CD1c-positive myeloid dendritic cell (primary cell): ENCODE results near the gene GBX1.

ENCODE experiments used
- DNase-seq: peaks from one replicate; pipeline ENCODE4 v3.0.0-alpha.2; 2016; ENCODE audit errors: extremely low spot score

GBX1 gene

GRCh38 chr7:151139791-151140190, 27.7 kb downstream of the GBX1 start:
- no peak for DNase-seq

GRCh38 chr7:151139071-151139790, 28.3 kb downstream of the GBX1 start:
- no peak for DNase-seq

GRCh38 chr7:151138153-151138851, 29.2 kb downstream of the GBX1 start:
- no peak for DNase-seq

GRCh38 chr7:151137791-151138152, 29.7 kb downstream of the GBX1 start:
- DNase-seq = no peak

GRCh38 chr7:151137076-151137675, 30.3 kb downstream of the GBX1 start:
- no peak for DNase-seq

- no peak for DNase-seq
Measured at GRCh38 chr7:151135866-151136843, 31.3 kb downstream of the GBX1 start.

GRCh38 chr7:151135525-151135845, 32.0 kb downstream of the GBX1 start:
- no peak for DNase-seq

- DNase-seq = no peak
Measured at GRCh38 chr7:151134743-151135524, 32.6 kb downstream of the GBX1 start.

- no peak for DNase-seq
Measured at GRCh38 chr7:151133986-151134742, 33.3 kb downstream of the GBX1 start.

GRCh38 chr7:151133266-151133985, 34.1 kb downstream of the GBX1 start:
- DNase-seq = no peak

- no peak for DNase-seq
Measured at GRCh38 chr7:151132461-151133205, 34.9 kb downstream of the GBX1 start.

- no peak for DNase-seq
Measured at GRCh38 chr7:151131592-151132293, 35.8 kb downstream of the GBX1 start.

- DNase-seq = no peak
Measured at GRCh38 chr7:151131224-151131591, 36.3 kb downstream of the GBX1 start.

GRCh38 chr7:151130741-151131157, 36.7 kb downstream of the GBX1 start:
- DNase-seq = no peak

- DNase-seq = no peak
Measured at GRCh38 chr7:151129960-151130591, 37.4 kb downstream of the GBX1 start.

- DNase-seq = no peak
Measured at GRCh38 chr7:151129117-151129959, 38.2 kb downstream of the GBX1 start.

- DNase-seq = no peak
Measured at GRCh38 chr7:151128716-151129115, 38.8 kb downstream of the GBX1 start.
